SK-N-SH (cell line): Measurements from ENCODE around the gene LMF1. TPM values are rescaled to one million over a fixed set of nuclear protein-coding genes. Genes with fewer than 3 reads are reported as not detected.

Experiments used
- CTCF ChIA-PET: fragments of 300-600, 350-600 bp; formaldehyde crosslinking; extraction: SDS; loops from one replicate; lab custom pipeline; 2021; lab: Yijun Ruan, JAX
- POLR2A ChIA-PET: fragments of 350-600 bp; sonication (Branson Sonifier 250); formaldehyde crosslinking; extraction: SDS; loops from one replicate; lab custom pipeline; 2020; ENCODE audit warnings: antibody characterized with exemption, inconsistent platforms; lab: Yijun Ruan, JAX
- DNase-seq: peaks from one replicate; pipeline ENCODE4 v3.0.0; 2012
- H2AFZ ChIP-seq: fragments of 200-600 bp; sonication (generic); 2 replicates; pipeline ENCODE4 v1.8.1; 2016; ENCODE audit warnings: antibody characterized with exemption, mild to moderate bottlenecking, low read depth
- H3F3A ChIP-seq: fragments of 200-600 bp; sonication (generic); replicated peaks from 2 replicates; pipeline ENCODE3; 2016; ENCODE audit warnings: antibody characterized with exemption, mild to moderate bottlenecking; ENCODE audit not compliant: insufficient read depth
- H3K27ac ChIP-seq, 2 experiments: fragments of 200-500 bp in 1 of 2; fragments of 200-600 bp in 1 of 2; sonication (Bioruptor generic) in 1 of 2; sonication (generic), shearing (Covaris generic) in 1 of 2; 2 replicates each; pipeline versions ENCODE4 v1.5.1 to v1.6.1; 2014 to 2016; ENCODE audit warnings: low read depth in 2 of 2, inconsistent platforms in 1 of 2, low read length in 1 of 2, mild to moderate bottlenecking in 1 of 2, mixed read lengths in 1 of 2
- H3K27me3 ChIP-seq: fragments of 200-600 bp; sonication (generic), shearing (Covaris generic); 2 replicates; pipeline ENCODE4 v1.6.1; 2016; ENCODE audit warnings: mixed run types; ENCODE audit not compliant: insufficient read depth
- H3K36me3 ChIP-seq, 2 experiments: fragments of 200-500 bp in 1 of 2; fragments of 200-600 bp in 1 of 2; sonication (Bioruptor generic) in 1 of 2; sonication (generic) in 1 of 2; replicated peaks in 1 of 2; 2 replicates each; pipeline versions ENCODE3 to v1.5.1; 2014 to 2016; ENCODE audit warnings: low read length in 1 of 2, mild to moderate bottlenecking in 1 of 2; ENCODE audit not compliant: insufficient read depth in 2 of 2, control insufficient read depth in 1 of 2
- H3K4me1 ChIP-seq, 2 experiments: fragments of 200-500 bp in 1 of 2; fragments of 200-600 bp in 1 of 2; sonication (Bioruptor generic) in 1 of 2; sonication (generic), shearing (Covaris generic) in 1 of 2; 2 replicates each; pipeline versions ENCODE4 v1.5.1 to v1.6.1; 2014 to 2016; ENCODE audit warnings: low read depth in 1 of 2, low read length in 1 of 2, mixed run types in 1 of 2; ENCODE audit not compliant: insufficient read depth in 2 of 2, control insufficient read depth in 1 of 2
- H3K4me2 ChIP-seq: fragments of 200-600 bp; sonication (generic), shearing (Covaris generic); 2 replicates; pipeline ENCODE4 v1.6.1; 2017; ENCODE audit warnings: mixed run types
- H3K4me3 ChIP-seq, 2 experiments: fragments of 200-500 bp in 1 of 2; fragments of 200-600 bp in 1 of 2; sonication (Bioruptor generic) in 1 of 2; sonication (generic), shearing (Covaris generic) in 1 of 2; 2 replicates each; pipeline versions ENCODE4 v1.5.1 to v1.8.1; 2014 to 2016; ENCODE audit warnings: low read depth in 2 of 2, inconsistent platforms in 1 of 2, low read length in 1 of 2, mild to moderate bottlenecking in 1 of 2, mixed read lengths in 1 of 2, moderate library complexity in 1 of 2
- H3K79me2 ChIP-seq: fragments of 200-600 bp; sonication (generic); 2 replicates; pipeline ENCODE4 v1.8.1; 2017; ENCODE audit warnings: mild to moderate bottlenecking; ENCODE audit not compliant: insufficient read depth
- H3K9ac ChIP-seq: fragments of 200-600 bp; sonication (generic); 2 replicates; pipeline ENCODE4 v1.6.1; 2017; ENCODE audit warnings: mixed run types
- H3K9me2 ChIP-seq: fragments of 200-600 bp; sonication (generic); 2 replicates; pipeline ENCODE4 v1.6.1; 2017; ENCODE audit warnings: mixed run types
- H3K9me3 ChIP-seq: fragments of 200-600 bp; sonication (generic); 2 replicates; pipeline ENCODE4 v1.6.1; 2017; ENCODE audit warnings: mixed run types, mild to moderate bottlenecking, moderate library complexity
- H4K20me1 ChIP-seq: fragments of 200-600 bp; sonication (generic); 2 replicates; pipeline ENCODE4 v1.6.1; 2017; ENCODE audit warnings: mild to moderate bottlenecking, mixed run types; ENCODE audit not compliant: insufficient read depth
- CHD2 ChIP-seq: fragments of 150-350 bp; IDR thresholded peaks from 2 replicates; pipeline ENCODE4 v1.6.1; 2018; ENCODE audit warnings: low read length; ENCODE audit not compliant: partially characterized antibody
- ELF1 ChIP-seq: IDR thresholded peaks from 2 replicates; pipeline ENCODE4 v1.4.0; 2012
- EP300 ChIP-seq, 2 experiments: IDR thresholded peaks; 2 replicates each; pipeline versions ENCODE4 v1.4.0 to v1.6.1; 2012; ENCODE audit warnings: borderline replicate concordance in 1 of 2, low read depth in 1 of 2, low read length in 1 of 2
- FOXM1 ChIP-seq: IDR thresholded peaks from 2 replicates; pipeline ENCODE4 v1.4.0; 2012; ENCODE audit warnings: low read depth, mild to moderate bottlenecking
- GATA2 ChIP-seq: sonication (generic); formaldehyde crosslinking; IDR thresholded peaks from 2 replicates; pipeline ENCODE4 v1.5.0; 2020; ENCODE audit warnings: mild to moderate bottlenecking, missing genetic modification reagents
- JUND ChIP-seq: IDR thresholded peaks from 2 replicates; pipeline ENCODE4 v1.4.0; 2012
- MEF2A ChIP-seq: IDR thresholded peaks from 2 replicates; pipeline ENCODE4 v1.4.0; 2012; ENCODE audit warnings: low read depth, borderline replicate concordance
- MXI1 ChIP-seq: IDR thresholded peaks from 2 replicates; pipeline ENCODE4 v1.6.1; 2012; ENCODE audit warnings: mild to moderate bottlenecking, low read depth, low read length, improper control_type of control experiment
- NFIC ChIP-seq: IDR thresholded peaks from 2 replicates; pipeline ENCODE4 v1.4.0; 2012; ENCODE audit warnings: borderline replicate concordance
- RCOR1 ChIP-seq: fragments of 150-350 bp; IDR thresholded peaks from 2 replicates; pipeline ENCODE4 v1.6.1; 2017; ENCODE audit warnings: antibody characterized with exemption, low read length
- RFX5 ChIP-seq: IDR thresholded peaks from 2 replicates; pipeline ENCODE4 v1.6.1; 2012; ENCODE audit warnings: mild to moderate bottlenecking, improper control_type of control experiment, low read length
- RXRA ChIP-seq: IDR thresholded peaks from 2 replicates; pipeline ENCODE4 v1.4.0; 2012; ENCODE audit warnings: low read depth, mild to moderate bottlenecking, borderline replicate concordance
- SMC3 ChIP-seq: IDR thresholded peaks from 2 replicates; pipeline ENCODE4 v1.6.1; 2012; ENCODE audit warnings: low read depth, low read length, improper control_type of control experiment
- TAF1 ChIP-seq: IDR thresholded peaks from 2 replicates; pipeline ENCODE4 v1.6.1; 2012; ENCODE audit warnings: low read depth, mild to moderate bottlenecking, low read length, moderate library complexity, borderline replicate concordance
- TCF12 ChIP-seq: IDR thresholded peaks from 2 replicates; pipeline ENCODE4 v1.4.0; 2012
- TEAD4 ChIP-seq: IDR thresholded peaks from 2 replicates; pipeline ENCODE4 v1.4.0; 2012; ENCODE audit warnings: mild to moderate bottlenecking, borderline replicate concordance; ENCODE audit not compliant: insufficient read depth
- USF2 ChIP-seq: fragments of 150-350 bp; IDR thresholded peaks from 2 replicates; pipeline ENCODE4 v1.6.1; 2017; ENCODE audit warnings: antibody characterized with exemption, low read length, low read depth, borderline replicate concordance
- WGBS: methylation state at CpG from one replicate; pipeline ENCODE4 v1.1.6; 2017; ENCODE audit warnings: low lambda C conversion rate; 5-methylcytosine and 5-hydroxymethylcytosine counted together
- polyA plus RNA-seq, 3 experiments: library from polyadenylated mRNA; depleted of rRNA; stranded (reverse); fragments of >200 nt; gene quantifications; 2 replicates each; pipeline ENCODE4 v1.2.3, GENCODE V29; 2012
- TF ChIP-seq, protein P1 (sequence below): IDR thresholded peaks from 2 replicates; pipeline ENCODE4 v1.4.0; 2012; ENCODE audit warnings: low read depth, borderline replicate concordance
- TF ChIP-seq, protein P2 (sequence below): IDR thresholded peaks from 2 replicates; pipeline ENCODE4 v1.6.1; 2012; ENCODE audit warnings: mild to moderate bottlenecking, low read depth, low read length, moderate library complexity

The LMF1 gene
- polyA plus RNA-seq, 1 of the 3 experiments (the other 2 are of a cell fraction), result 5.7 TPM

GRCh38 chr16:819336-820043 lies 151.3 kb downstream of the LMF1 start:
- Histone ChIP-seq H4K20me1 (no peaks in the 10 kb centered on the region), H3K9me3 (no peaks in the 10 kb centered on the region), H3K27ac (no peak overlapping the region), H3K4me1 (no peaks in the 10 kb centered on the region), H3K4me3 (no peak overlapping the region), H3K27me3 (peaks cover 46% of the 10 kb centered on the region), H3F3A (no peaks in the 10 kb centered on the region), H3K4me2 (no peak overlapping the region), H3K79me2 (no peaks in the 10 kb centered on the region), H2AFZ (no peak overlapping the region), H3K9me2 (no peaks in the 10 kb centered on the region), H3K9ac (no peak overlapping the region), H3K36me3 (no peaks in the 10 kb centered on the region)
- TF ChIP-seq USF2, result no peak
- no peak for TF ChIP-seq GATA2 (CRISPR knock-in tag)
- no peak for DNase-seq
- 16% methylated on average over 23 of the region's 23 CpGs for WGBS
- ChIA-PET POLR2A (interaction anchor here (0.7 kb wide), 1 partner anchor 9 kb away, joined by 4 read pairs; no protein-coding TSS in a partner anchor), CTCF (interaction anchor here (0.6 to 10.1 kb wide), 2 partner anchors 211 to 237 kb away, joined by 3 to 61 read pairs; no protein-coding TSS in a partner anchor)

- CTCF ChIA-PET, result interaction anchor here (10.1 kb wide), 1 partner anchor 238 kb away, joined by 61 read pairs; no protein-coding TSS in a partner anchor
- H3K36me3 ChIP-seq, result no peaks in the 10 kb centered on the region
- TF ChIP-seq RXRA (no peak), TEAD4 (no peak), ELF1 (no peak), MXI1 (no peak), FOXM1 (no peak), TCF12 (no peak), MEF2A (no peak), JUND (no peak), SMC3 (no peak), TAF1 (no peak), CHD2 (no peak), EP300 (IDR thresholded peaks at IDR 0.05; ENCODE audit: borderline replicate concordance in 1 of 2, low read depth in 1 of 2, low read length in 1 of 2) (no peak), RCOR1 (no peak), RFX5 (no peak), NFIC (no peak)
- TF ChIP-seq, protein P1, sequence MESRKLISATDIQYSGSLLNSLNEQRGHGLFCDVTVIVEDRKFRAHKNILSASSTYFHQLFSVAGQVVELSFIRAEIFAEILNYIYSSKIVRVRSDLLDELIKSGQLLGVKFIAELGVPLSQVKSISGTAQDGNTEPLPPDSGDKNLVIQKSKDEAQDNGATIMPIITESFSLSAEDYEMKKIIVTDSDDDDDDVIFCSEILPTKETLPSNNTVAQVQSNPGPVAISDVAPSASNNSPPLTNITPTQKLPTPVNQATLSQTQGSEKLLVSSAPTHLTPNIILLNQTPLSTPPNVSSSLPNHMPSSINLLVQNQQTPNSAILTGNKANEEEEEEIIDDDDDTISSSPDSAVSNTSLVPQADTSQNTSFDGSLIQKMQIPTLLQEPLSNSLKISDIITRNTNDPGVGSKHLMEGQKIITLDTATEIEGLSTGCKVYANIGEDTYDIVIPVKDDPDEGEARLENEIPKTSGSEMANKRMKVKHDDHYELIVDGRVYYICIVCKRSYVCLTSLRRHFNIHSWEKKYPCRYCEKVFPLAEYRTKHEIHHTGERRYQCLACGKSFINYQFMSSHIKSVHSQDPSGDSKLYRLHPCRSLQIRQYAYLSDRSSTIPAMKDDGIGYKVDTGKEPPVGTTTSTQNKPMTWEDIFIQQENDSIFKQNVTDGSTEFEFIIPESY, result no peak
- TF ChIP-seq, protein P2, sequence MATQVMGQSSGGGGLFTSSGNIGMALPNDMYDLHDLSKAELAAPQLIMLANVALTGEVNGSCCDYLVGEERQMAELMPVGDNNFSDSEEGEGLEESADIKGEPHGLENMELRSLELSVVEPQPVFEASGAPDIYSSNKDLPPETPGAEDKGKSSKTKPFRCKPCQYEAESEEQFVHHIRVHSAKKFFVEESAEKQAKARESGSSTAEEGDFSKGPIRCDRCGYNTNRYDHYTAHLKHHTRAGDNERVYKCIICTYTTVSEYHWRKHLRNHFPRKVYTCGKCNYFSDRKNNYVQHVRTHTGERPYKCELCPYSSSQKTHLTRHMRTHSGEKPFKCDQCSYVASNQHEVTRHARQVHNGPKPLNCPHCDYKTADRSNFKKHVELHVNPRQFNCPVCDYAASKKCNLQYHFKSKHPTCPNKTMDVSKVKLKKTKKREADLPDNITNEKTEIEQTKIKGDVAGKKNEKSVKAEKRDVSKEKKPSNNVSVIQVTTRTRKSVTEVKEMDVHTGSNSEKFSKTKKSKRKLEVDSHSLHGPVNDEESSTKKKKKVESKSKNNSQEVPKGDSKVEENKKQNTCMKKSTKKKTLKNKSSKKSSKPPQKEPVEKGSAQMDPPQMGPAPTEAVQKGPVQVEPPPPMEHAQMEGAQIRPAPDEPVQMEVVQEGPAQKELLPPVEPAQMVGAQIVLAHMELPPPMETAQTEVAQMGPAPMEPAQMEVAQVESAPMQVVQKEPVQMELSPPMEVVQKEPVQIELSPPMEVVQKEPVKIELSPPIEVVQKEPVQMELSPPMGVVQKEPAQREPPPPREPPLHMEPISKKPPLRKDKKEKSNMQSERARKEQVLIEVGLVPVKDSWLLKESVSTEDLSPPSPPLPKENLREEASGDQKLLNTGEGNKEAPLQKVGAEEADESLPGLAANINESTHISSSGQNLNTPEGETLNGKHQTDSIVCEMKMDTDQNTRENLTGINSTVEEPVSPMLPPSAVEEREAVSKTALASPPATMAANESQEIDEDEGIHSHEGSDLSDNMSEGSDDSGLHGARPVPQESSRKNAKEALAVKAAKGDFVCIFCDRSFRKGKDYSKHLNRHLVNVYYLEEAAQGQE, result no peak
- H3K4me3 ChIP-seq, result no peak overlapping the region
- H3K9me3 ChIP-seq, result no peaks in the 10 kb centered on the region
- H3K9ac ChIP-seq, result no peak overlapping the region
- H3K27me3 ChIP-seq, result peaks cover 46% of the 10 kb centered on the region
- no peaks in the 10 kb centered on the region for H3F3A ChIP-seq
- no peaks in the 10 kb centered on the region for H3K9me2 ChIP-seq
- no peak overlapping the region for H3K4me2 ChIP-seq
- POLR2A ChIA-PET, result no interaction called here
- H3K4me1 ChIP-seq, result no peaks in the 10 kb centered on the region
- no peaks in the 10 kb centered on the region for H4K20me1 ChIP-seq
- WGBS, result 38% methylated on average over 2 of the region's 2 CpGs
- DNase-seq, result no peak
- H3K27ac ChIP-seq, result no peak overlapping the region
- no peak overlapping the region for H2AFZ ChIP-seq
- no peaks in the 10 kb centered on the region for H3K79me2 ChIP-seq
Observed at GRCh38 chr16:818592-818991, 152.2 kb downstream of the LMF1 start.
